OCI-M1 (cell line): ENCODE data around the gene WIPI1.
"Not testable (repeated sequence)": the region's sequence is repeated elsewhere in the genome, so short reads cannot be mapped to it uniquely, and the experiment has no call there.

Source experiments
- DNase-seq: peaks from one replicate; lab custom pipeline; 2025; lab: John Stamatoyannopoulos, UW

The WIPI1 gene

GRCh38 chr17:68383443-68384321, 73.6 kb downstream of the WIPI1 start:
- DNase-seq = no peak

GRCh38 chr17:68383120-68383442, 74.2 kb downstream of the WIPI1 start:
- no peak for DNase-seq

- DNase-seq = no peak
Measured at GRCh38 chr17:68382582-68383085, 74.7 kb downstream of the WIPI1 start.

GRCh38 chr17:68381076-68381900, 76.0 kb downstream of the WIPI1 start:
- DNase-seq = peak; percentile 15

- no peak for DNase-seq
Measured at GRCh38 chr17:68379692-68380677, 77.3 kb downstream of the WIPI1 start.

- DNase-seq = no peak
Measured at GRCh38 chr17:68379177-68379510, 78.2 kb downstream of the WIPI1 start.

- DNase-seq = no peak
Measured at GRCh38 chr17:68378268-68379176, 78.8 kb downstream of the WIPI1 start.

GRCh38 chr17:68377771-68378267, 79.5 kb downstream of the WIPI1 start:
- no peak for DNase-seq

GRCh38 chr17:68376178-68376577, 81.1 kb downstream of the WIPI1 start:
- not testable (repeated sequence) for DNase-seq

GRCh38 chr17:68375566-68375965, 81.7 kb downstream of the WIPI1 start:
- no peak for DNase-seq
